Activated CD4-positive, alpha-beta T cell treated with anti-CD3 and anti-CD28 coated beads, Interleukin-2, amount 50 U/mL, for 16 hours (primary cell): ENCODE data around the gene TTLL4.
A peak's percentile ranks its signal among the peaks of the same experiment; 100 is the strongest.

Experiments
- DNase-seq: peaks from one replicate; pipeline ENCODE4 v3.0.0-alpha.2; 2020

TTLL4 gene

DNA sequence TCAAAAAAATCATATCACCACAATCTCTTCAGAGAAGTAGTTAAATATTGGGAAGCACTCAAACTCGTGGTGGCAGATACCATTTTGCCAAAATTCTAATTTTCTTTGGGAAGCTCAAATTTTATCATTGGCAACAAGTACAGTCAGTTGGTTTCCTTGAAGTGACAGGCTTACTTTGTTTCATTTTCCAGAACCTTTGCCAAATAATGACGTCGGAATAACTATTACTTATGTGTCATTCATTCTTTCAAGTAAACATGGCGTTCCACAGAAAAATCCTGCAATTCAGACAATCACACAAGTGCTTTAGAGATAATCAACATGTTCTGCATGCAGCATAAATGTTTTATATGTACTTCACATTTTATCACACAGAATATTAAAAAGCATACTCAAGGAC is 5.4 kb downstream of the TTLL4 start:
- no peak for DNase-seq

DNA sequence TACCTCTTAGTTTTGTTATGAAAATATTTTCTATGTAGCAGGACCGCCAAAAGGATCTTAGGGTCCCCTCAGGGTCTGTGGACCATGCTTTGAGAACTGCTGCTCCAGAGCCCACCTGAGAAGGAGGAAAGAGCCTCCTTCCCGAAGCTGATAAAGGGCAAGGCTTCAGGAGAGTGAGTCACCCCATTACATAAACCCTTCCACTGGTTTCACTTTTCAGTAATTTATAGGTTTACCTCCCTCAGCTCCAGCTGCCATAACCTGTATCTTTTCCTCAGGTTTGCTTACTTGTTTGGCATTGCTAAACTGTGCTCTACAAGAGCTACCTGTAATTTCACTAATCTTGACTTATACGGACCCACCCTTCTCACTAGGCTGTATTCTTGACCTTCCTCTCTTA is 6.6 kb downstream of the TTLL4 start:
- no peak for DNase-seq

DNA sequence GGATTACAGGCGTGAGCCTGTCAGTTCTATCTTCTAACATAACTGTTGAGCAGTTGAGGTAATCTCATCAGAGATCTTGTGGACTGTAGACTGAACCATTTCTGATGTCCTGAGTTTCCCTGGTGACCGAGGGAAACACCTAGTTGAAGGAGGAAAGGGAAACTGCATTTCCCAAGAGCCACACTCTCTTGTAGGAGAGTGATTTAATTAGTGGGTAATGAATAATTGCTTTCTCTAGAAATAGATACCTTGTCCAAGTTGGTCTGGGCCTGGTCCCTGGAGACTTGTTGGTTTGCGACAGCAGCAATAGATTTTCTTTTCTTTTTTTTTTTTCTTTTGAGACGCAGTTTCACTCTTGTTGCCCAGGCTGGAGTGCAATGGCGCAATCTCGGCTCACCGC is 7.4 kb downstream of the TTLL4 start:
- no peak for DNase-seq

DNA sequence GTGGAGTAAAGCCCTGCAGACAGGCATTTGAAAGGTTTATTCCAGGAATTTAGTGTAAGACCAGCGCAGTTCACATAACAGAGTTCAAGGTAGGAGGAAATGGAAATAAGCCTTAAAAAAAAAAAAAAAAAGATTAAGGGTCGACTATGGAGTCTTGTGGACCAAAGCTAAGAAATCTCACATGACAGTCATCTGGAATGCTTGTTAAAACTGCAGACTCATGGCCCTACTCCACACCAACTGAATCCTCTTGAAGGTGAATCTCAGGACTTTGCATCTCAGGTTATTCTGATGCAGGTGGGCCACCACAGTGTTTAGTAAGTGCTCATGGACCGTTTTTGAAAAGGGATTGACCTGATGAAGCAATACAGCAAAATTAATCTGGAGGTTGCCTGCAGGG is 8.8 kb downstream of the TTLL4 start:
- no peak for DNase-seq

DNA sequence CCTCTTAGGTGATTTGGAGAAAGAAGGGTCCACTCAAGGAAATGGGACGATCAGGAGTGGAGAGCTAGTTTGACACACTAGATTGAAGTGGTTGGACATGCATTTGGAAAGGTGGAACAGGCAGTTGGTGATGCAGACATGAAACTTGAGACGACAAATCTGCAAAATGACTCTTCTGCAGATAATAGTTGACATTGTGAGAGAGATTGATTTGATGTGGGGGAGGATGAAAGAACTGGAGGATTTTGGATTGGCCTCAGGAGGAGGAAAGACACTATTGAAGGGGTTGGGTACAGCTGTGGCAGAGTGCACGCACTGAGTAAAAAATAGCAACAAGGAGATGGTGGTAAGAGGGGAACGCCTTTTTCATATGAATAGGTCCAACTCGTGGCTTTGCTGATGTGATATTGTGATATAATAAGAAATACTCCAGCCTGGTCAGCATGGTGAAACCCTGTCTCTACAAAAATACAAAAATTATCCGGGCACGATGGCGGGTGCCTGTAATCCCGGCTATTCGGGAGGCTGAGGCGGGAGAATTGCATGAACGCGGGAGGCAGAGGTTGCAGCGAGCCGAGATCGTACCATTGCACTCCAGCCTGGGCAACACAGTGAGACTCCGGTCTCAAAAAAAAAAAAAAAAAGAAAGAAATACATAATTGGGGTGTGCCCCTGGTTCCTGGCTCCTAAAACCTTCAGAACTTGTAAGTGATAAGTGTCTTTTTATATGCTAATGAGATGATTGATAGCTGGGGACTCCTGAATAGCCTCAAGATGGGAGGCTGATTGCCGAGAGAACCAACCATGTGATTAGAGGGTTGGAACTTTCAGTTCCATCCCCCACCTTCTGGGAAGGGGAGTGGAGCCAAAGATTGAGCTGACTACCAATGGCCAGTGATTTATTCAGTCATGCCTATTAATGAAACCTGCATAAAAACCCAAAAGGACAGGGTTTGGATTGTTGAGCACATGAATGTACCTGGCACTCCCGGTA is 9.7 kb downstream of the TTLL4 start:
- no peak for DNase-seq

DNA sequence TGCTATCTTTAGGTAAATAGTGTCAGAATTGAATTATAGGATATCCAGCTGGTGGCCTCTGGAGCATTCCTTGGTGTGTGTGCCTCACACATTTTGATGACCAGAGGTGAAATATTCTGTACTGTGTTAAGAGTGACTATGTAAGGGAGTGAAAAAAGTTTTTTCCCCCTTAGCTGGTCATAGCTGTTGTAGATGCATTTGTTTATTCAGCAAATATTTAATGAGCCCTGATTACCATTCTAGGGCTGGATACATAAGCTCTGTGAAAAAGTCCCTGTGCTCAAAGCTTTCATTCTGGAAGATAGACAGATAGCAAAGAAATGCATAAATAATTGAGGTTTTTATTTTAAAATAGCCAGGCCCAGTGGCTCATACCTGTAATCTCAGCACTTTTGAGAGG is 10.9 kb downstream of the TTLL4 start:
- no peak for DNase-seq

DNA sequence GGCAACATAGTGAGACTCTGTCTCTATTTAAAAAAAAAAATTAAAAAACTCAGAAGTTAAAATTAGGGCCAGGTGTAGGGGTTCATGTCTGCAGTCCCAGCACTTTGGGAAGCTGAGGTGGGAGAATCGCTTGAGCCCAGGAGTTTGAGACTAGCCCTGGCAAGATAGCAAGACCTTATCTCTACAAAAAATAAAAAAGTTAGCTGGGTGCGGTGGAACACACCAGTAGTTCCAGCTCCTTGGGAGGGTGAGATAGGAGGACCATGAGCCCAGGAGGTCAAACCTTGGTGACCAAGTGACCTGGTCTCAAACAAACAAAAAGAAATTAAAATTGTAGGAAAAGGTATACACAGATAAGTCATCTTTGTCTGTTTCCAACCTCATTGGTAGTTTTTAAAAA is 11.3 kb downstream of the TTLL4 start:
- no peak for DNase-seq

DNA sequence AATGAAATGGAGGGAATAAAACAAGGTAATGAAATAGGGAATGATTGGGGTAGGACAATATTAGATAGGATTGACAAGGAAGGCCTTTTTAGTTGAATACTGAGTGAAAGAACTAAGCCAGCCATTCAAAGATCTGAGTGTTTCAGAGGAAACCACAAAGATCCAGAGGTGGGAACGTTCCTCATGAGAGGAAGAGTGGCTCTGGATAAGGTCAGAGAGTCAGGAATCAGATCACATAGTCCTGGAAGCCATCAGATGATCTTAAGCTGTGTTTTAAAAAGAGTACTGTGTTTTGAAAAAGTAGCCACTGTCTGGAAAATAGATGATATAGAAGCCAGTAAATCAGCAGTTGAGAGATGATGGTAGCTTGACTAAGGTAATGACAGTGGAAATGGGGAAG is 11.8 kb downstream of the TTLL4 start:
- no peak for DNase-seq

DNA sequence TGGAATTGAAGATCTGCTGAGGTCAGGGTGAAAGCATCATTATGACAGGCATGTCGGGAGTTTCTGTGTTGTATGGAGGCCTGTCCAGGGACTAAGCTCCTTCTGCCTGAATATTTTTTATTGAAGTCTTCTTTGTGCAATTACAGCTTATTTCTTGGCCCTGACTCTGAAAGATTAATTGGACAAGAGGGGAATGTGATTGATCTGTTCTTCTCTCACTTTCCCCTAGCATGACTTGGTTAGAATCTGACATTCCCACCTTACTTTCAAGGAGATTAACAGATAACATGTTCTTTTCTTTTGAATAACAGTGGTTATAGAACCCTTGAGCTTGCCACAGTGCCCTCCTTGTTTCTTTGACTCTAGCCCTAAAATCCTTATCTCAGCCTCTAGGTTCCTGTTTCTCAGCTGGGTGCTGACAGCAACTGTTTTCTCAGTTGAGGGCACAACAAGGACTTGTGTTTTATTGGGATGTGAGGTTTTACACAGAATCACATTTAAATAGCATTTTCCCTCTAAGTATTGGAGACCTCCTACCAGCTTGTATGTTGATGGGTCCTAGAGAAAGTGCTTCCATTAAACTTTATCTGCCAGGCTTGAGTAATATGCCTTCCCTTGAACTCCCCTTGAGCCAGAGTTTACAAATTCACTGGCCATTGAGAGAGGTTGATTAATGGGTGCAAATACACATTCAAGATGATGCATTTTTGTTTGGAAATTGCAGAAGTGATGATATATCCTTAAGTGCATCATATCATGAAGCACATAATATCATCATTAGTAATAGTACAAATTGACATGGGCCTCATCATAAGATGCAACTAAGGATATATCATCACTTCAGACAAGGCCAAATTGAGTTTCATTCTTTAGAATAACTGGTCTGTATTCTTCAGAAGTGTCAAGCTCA is 12.5 kb downstream of the TTLL4 start:
- no peak for DNase-seq

DNA sequence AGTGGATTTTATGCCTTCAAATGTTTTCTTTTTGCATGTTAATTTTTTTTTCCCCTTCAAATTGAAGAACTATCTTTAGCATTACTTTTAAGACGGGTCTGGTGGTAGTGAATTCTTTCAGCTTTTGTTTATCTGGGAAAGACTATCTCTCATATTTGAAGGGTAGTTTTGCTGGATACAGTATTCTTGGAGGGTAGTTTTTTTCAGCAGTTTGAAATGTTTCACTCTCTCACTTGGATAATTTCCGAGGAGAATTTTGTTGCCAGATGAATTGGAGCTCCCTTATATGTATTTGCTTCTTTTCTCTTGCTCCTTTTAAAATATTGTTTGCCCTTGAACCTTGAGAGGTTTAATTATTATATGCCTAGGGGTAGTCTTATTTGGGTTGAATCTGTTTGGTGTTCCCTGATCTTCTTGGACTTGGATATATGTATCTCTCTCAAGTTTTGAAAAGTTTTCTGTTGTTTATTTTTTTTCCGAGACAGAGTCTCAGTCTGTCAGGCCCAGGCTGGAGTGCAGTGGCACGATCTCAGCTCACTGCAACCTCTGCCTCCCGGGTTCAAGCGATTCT is 15.5 kb downstream of the TTLL4 start:
- no peak for DNase-seq

DNA sequence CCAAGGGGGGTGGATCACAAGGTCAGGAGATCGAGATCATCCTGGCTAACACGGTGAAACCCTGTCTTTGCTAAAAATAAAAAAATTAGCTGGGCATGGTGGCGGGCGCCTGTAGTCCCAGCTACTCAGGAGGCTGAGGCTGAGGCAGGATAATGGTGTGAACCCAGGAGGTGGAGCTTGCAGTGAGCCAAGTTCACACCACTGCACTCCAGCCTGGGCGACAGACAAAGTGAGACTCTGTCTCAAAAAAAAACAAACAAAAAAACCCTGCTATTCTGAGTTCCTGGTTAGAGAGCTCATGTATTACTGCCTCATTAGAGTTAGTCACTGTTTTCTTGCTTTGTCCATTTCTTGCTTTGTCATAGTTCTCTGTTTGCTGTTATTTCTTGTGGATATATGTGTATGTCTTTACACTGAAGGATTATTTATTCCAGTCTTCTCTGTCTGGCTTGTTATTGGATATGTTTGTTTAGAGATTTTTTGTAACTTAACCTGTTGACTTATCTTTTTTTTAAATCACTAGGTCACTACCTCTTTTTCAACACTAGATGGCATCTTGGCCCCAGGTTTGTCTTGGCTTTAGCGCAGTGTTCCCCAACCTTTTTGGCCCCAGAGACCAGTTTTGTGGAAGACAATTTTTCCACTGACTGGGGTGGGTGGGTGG is 17.0 kb downstream of the TTLL4 start:
- DNase-seq = peak; percentile 28

DNA sequence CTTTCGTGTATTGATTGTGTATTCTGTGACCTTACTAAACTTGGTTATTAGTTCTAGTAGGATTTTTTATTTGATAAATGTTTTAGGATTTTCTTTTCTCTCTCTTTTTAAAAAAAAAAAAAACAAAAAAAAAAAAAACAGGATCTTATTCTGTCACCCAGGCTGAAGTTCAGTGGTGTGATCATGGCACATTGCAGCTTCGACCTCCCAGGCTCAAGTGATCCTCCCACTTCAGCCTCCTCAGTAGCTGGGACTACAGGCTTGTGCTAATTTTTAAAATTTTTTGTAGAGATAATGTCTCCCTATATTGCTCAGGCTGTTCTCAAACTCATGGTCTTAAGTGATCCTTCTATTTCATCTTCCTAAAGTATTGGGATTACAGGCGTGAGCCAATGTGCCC is 19.0 kb downstream of the TTLL4 start:
- no peak for DNase-seq

DNA sequence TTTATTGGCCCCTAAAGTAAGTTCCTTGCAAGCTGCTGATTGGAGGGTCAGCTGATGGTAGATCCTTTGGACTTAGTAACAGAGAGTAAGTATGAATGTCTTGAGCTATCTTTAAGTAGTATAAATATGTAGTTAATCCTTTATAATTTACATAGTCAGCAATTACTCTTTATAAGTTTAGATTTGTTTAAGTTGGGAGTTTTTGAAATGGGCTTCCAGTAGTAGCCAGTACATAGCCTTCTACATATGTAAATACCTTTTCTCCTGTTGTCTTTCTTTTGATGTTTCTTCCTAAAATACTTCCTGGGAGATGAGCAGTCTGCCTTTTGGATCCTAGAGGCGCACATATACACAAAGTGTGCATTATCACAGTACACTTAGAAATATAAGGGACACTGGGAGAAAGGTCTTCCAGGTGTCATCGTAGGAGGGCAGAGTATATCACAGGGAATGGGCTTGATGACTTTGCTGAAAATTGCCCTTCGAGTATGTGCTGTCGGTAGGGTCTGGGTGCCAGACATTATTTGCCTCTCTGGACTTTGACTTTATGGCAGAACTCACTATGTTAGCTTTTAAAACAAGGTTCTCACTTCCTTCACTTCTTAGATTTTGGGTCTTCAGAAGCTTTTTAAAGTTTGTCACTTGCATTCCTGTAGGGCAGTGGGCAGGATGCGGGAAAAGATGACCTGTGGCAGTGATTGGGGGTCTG is 21.6 kb downstream of the TTLL4 start:
- no peak for DNase-seq

DNA sequence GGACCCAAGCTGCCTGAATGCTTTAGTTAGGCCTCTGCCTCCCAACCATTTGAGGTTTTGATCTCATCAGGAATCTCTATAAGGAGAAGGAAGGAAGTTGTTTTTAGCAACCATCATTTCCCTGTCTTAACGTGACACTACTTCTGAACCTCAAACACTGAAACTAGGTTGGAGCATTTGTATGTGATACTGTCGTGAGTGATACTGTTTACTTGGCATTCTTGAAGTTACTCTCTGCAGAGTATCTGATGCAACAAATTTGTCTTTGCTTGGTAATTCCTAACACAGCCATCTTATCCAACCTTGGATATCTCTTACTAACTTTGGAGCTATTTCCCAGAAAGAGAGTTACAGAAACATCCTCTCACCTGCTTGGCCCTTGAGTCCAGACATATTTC is 22.1 kb downstream of the TTLL4 start:
- no peak for DNase-seq

DNA sequence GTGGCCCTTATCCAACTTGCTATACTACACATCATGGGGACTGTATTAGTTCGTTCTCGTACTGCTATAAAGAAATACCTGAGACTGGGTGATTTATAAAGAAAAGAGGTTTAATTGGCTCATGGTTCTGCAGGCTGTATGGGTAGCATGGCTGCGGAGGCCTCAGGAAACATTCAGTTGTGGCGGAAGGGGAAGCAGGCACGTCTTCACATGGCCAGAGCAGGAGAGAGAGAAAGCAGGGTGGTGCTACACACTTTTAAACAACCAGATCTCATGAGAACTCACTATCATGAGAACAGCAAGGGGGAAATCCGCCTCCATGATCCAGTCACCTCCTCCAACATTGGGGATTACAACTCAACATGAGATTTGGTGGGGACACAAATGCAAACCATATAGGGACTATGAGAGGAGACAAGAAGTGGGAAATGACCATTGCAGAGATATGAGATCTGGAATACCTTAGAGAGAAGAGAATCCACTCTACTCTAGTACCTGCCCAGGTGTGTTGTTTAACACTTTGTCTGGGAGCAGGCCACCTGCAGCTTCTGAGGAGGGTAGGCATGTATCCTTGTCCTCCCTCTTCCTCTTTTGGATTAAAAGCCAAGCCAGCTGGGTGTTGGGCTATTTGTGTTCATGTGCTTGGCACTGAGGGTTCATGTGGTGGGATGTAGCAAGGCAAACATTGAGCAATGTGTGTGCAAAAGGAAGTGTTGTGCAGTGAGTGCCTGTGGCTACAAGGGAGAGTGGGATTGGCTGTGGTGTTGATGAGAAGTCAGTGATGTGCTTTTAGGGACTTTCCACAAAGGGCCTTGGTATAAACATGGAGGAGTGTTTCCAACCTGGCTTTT is 22.8 kb downstream of the TTLL4 start:
- peak; percentile 63 for DNase-seq

DNA sequence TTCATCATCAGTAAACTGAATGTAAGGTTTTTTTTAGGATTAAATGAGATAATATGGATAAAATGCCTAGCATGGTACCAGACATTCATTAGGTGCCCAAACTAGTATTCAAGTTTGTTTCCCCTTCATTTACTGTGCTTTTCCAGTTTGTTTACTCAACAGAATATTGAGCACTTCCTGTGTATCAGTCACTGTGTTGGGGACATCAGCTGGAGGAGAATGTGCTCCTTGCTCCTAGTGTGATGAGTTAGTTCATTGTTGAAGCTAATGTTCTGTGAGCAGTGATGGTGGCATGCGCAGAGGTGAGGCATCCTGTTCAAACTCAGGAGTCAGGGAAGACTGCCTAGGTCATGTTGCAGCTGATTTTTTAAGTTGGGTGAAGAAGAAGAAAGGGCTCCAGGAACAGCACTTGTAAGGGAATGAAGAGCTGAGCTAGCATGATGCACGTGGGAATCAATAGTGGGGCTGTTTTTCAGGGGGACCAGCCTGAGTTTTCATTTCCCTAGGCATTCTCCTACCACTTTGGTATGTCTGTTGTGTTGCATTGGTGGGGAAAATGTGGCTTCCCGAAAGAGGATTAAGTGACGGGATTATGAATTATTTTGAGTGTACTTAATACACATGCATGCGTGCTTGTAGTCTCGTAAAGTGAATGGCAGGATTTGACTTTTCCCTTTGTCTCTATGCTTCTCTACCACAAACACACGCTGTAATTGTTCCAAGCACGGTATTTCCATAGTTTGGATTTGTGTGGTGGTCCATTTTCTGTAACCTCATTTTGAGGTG is 23.7 kb downstream of the TTLL4 start:
- DNase-seq = no peak

DNA sequence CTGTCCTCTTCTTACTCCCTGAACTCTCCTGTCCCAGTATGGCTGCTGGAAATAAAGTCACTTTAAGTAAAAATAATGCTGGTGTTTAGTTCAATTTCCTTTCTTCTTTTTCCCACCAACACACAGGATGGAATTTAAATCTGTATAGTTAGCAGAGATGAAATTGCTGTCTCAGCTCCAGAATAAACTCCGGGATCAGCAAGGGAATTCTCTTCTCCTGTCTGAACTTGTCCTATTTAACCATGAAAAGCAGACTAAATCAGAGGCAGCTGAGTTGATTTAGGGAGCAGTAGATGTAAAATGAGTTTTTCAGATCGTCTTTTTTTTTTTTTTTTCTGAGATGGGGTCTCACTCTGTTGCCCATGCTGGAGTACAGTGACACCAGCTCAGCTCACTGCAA is 25.9 kb downstream of the TTLL4 start:
- no peak for DNase-seq

DNA sequence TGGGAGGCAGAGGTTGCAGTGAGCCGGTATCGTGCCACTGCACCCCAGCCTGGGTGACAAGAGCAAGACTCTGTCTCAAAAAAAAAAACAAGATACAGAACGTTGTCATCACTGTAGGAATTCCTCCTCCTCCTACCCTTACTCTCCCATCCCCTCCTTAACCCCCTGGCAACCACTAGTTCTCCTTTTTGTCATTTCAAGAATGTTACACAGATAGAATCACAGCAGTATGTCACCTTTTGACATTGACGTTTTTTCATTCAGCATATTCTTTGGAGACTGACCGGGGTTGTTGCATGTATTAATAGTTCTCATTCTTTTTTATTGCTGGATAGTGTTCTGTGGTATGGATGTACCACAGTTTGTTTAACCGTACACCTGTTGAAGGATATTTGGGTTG is 32.4 kb downstream of the TTLL4 start:
- DNase-seq = peak; percentile 10

DNA sequence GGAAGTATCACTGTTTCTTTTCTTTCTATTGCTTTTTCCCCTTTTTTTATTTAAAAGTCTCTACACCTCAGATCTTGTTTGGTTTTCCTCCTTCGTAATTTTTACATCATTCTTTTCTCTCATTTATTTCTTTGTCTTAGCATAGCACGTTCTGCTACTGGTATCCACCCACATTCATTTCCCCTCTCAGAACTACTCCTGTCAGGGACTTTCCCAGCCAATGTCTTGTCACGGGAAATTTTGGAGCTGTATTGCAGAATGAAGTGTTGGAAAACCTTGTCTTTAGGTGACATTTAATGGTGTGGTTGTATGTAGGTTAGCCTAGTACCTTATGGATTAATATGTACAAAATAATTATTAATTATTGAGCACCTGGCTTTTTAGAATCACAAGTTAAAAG is 34.0 kb downstream of the TTLL4 start:
- peak; percentile 7 for DNase-seq

DNA sequence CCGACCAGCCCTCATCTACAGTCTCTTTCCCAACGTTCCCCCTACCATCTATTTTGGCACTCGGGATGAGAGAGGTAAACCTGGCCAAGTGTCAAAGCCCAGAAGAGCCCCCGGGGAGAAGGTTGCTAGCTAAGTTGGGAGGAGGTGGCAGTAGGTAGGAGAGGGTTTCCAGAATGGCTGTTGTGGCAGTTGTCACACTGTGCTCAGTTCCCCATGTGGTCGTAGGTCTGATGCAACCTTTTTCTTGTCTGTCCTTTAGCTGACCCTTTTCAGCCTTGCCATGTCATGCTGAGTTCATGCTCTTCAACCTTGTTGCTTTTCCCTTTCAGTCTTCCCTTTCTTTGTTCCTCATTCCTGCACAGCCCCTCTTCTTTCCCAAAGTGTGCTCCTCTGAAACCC is 34.5 kb downstream of the TTLL4 start:
- no peak for DNase-seq
